AG04449 (cell line): Measurements from ENCODE around the gene CD86.
"Not testable (repeated sequence)": the region's sequence is repeated elsewhere in the genome, so short reads cannot be mapped to it uniquely, and the experiment has no call there.

Source experiments
- CTCF ChIA-PET: fragments of 350-600 bp; formaldehyde crosslinking; extraction: SDS; loops from one replicate; lab custom pipeline; 2021; ENCODE audit warnings: antibody characterized with exemption; lab: Yijun Ruan, JAX
- POLR2A ChIA-PET: fragments of 400-600, 350-600 bp; formaldehyde crosslinking; extraction: SDS; loops from one replicate; lab custom pipeline; 2020; ENCODE audit warnings: antibody characterized with exemption, inconsistent platforms; lab: Yijun Ruan, JAX
- DNase-seq: peaks from one replicate; pipeline ENCODE4 v3.0.0-alpha.2; 2010; ENCODE audit warnings: low read depth, low spot score
- H3K4me3 ChIP-seq: 2 replicates; pipeline ENCODE4 v1.5.1; 2011; ENCODE audit warnings: low read depth, mild to moderate bottlenecking, control low read depth, low read length
- CTCF ChIP-seq: IDR thresholded peaks from one replicate; pipeline ENCODE4 v1.5.1; 2011; ENCODE audit warnings: mild to moderate bottlenecking, moderate library complexity, low read length, control low read depth, inconsistent platforms; ENCODE audit not compliant: insufficient read depth; ENCODE audit errors: missing control alignments

Gene CD86

DNA sequence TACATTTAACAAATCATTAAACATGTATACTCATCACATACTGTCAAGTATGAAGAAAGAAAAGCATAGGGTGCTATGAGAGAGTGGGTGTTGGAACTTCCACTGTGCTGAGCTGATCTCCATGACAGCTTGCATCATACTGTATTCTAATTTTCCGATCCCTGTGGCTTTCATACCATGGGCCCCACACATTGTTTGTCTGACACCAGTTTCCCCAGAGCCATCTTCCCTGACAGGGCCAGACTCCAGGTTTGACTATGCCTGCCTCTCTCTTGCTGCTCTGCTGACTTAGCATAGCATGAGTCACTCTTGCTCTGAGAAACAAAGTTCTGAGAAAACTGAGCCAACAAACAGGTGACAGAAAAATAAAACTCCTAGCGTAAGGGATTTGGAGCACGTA is 91.3 kb downstream of the CD86 start:
- POLR2A ChIA-PET = no interaction called here
- no peak overlapping the region for H3K4me3 ChIP-seq
- no peak for TF ChIP-seq CTCF
- no peak for DNase-seq
- CTCF ChIA-PET = no interaction called here

DNA sequence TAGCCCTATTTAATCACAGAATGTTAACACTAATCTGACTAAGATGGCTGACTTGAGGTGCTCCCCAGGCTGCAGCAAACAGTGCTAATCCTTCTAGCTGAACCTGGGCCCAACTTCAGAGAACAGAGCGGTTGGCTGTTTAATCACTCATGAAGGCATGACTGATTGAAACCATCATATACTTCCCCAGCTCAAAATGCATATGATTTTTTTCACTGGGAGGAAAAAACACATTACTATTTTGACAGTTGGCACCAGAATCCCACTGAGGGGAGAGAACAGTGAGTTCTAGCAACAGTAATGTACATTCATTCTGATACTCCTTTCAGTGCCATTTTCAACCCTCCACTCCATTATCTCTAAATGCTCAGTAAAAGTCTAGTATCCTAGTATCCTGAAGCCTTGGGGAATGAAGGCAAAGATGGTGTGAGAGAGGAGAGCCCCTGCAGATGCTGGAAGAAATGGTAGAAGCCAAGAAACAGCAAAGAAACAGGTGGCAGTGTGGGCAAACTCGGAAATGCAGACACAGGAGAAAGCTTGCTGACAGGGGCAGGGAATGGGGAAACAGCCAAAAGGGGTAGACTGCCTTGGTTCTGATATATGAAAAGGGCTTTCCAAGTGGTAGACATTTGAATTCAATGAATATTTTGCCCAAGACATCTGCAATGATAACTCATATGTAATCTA is 93.9 kb downstream of the CD86 start:
- ChIA-PET CTCF (no interaction called here), POLR2A (no interaction called here)
- no peak for TF ChIP-seq CTCF
- no peak overlapping the region for H3K4me3 ChIP-seq
- DNase-seq = no peak

GRCh38 chr3:122151480-122151879 is 96.3 kb downstream of the CD86 start:
- no peak overlapping the region for H3K4me3 ChIP-seq
- no peak for TF ChIP-seq CTCF
- ChIA-PET CTCF (no interaction called here), POLR2A (no interaction called here)
- DNase-seq = no peak

- H3K4me3 ChIP-seq, POLR2A ChIA-PET, CTCF ChIA-PET, DNase-seq: not testable (repeated sequence)
These were observed 109.8 kb downstream of the CD86 start for GRCh38 chr3:122164983-122165382.

- no peak for TF ChIP-seq CTCF
- ChIA-PET CTCF (no interaction called here), POLR2A (no interaction called here)
- no peak overlapping the region for H3K4me3 ChIP-seq
- DNase-seq = no peak
These were observed 112.5 kb downstream of the CD86 start for GRCh38 chr3:122167630-122168029.

DNA sequence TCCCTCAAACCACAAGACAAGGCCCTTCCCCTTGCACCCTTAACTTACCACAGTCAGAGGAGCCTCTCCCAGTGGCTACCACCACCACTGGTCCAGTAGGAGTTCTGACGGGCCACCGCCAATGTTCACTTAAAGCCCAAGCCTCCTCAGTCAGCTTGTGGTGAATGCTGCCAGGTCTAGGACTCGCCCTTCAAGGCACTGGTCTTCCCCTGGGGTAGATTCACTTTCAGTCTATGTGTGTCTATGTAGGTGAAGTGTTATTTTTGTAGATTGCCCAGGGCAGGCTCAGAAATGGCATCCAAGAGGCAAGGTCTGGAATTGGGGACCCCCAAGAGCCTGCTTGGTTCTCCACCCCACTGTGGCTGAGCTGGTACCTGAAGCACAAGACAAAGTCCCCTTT is 112.9 kb downstream of the CD86 start:
- ChIA-PET POLR2A (no interaction called here), CTCF (no interaction called here)
- no peak overlapping the region for H3K4me3 ChIP-seq
- TF ChIP-seq CTCF = no peak
- no peak for DNase-seq

GRCh38 chr3:122169911-122170310 is 114.7 kb downstream of the CD86 start:
- H3K4me3 ChIP-seq = no peak overlapping the region
- no peak for DNase-seq
- CTCF ChIA-PET = no interaction called here
- TF ChIP-seq CTCF = no peak
- POLR2A ChIA-PET = no interaction called here
